ENCODE results near the gene CNPY4.
A peak's percentile ranks its signal among the peaks of the same experiment; 100 is the strongest.

The CNPY4 gene, protein sequence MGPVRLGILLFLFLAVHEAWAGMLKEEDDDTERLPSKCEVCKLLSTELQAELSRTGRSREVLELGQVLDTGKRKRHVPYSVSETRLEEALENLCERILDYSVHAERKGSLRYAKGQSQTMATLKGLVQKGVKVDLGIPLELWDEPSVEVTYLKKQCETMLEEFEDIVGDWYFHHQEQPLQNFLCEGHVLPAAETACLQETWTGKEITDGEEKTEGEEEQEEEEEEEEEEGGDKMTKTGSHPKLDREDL

GRCh38 chr7:100119072-100119969, at the start of gene CNPY4, which contains the start of gene TAF6:
TSS of gene CNPY4 (plus strand) at chr7:100119634. CDS start at chr7:100119745, 111 bp downstream.
TSS of gene TAF6 (minus strand) at chr7:100119358. CDS start at chr7:100114209, 5,149 bp downstream.
- in situ Hi-C loops (cut with HindIII; ENCODE audit: low pct_ligation_motif_present, low sequenced_read_pairs) = no loop called here
- no peak for TF ChIP-seq CTCF (IDR thresholded peaks at IDR 0.05; ENCODE audit: low read depth, low read length, missing control alignments)
- DNase-seq = peak; percentile 92
- Histone ChIP-seq H3K4me3 (ENCODE audit: low read depth, low read length) (peak within 1 kb of the TSS; percentile 91), H3K36me3 (replicated peaks) (no peaks in the 10 kb centered on the region), H3K27ac (peak within 1 kb of the TSS; percentile 98), H3K27me3 (replicated peaks) (no peaks in the 10 kb centered on the region)

DNA sequence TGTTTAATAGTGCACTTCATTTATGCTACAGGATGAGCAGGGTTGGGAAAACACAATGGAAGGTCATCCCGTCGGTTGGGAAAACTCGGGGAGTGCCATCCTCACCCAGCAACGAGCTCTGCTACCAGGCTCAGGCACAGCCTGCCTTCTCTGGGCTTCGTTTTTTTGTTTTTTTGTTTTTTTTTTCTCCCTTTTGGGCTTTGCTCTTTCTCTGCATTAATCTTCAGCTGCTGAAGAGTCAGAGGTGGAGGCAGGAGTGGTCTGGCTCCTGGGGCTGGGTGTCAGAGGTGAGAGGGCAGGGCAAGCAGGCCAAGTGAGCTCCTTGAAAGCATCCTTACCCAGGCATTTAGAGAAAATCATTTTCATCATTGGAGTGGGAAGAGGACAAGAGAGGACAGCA, 49.4 kb upstream of the CNPY4 start:
- no peaks in the 10 kb centered on the region for H3K27me3 ChIP-seq (replicated peaks)
- H3K4me3 ChIP-seq (ENCODE audit: low read depth, low read length) = no peak overlapping the region
- no peak overlapping the region for H3K27ac ChIP-seq
- in situ Hi-C loops (cut with HindIII; ENCODE audit: low pct_ligation_motif_present, low sequenced_read_pairs) = no loop called here
- peaks cover 71% of the 10 kb centered on the region for H3K36me3 ChIP-seq (replicated peaks)
- no peak for DNase-seq
- no peak for TF ChIP-seq CTCF (IDR thresholded peaks at IDR 0.05; ENCODE audit: low read depth, low read length, missing control alignments)

- no peak for DNase-seq
- no peak for TF ChIP-seq CTCF (IDR thresholded peaks at IDR 0.05; ENCODE audit: low read depth, low read length, missing control alignments)
- in situ Hi-C loops (cut with HindIII; ENCODE audit: low pct_ligation_motif_present, low sequenced_read_pairs) = no loop called here
- Histone ChIP-seq H3K36me3 (replicated peaks) (peaks cover 78% of the 10 kb centered on the region), H3K27ac (no peak overlapping the region), H3K4me3 (ENCODE audit: low read depth, low read length) (no peak overlapping the region), H3K27me3 (replicated peaks) (no peaks in the 10 kb centered on the region)
These were observed 48.3 kb upstream of the CNPY4 start for GRCh38 chr7:100071018-100071723.

- Histone ChIP-seq H3K27me3 (replicated peaks) (no peaks in the 10 kb centered on the region), H3K36me3 (replicated peaks) (peaks cover 89% of the 10 kb centered on the region), H3K4me3 (ENCODE audit: low read depth, low read length) (no peak overlapping the region), H3K27ac (no peak overlapping the region)
- DNase-seq = no peak
- in situ Hi-C loops (cut with HindIII; ENCODE audit: low pct_ligation_motif_present, low sequenced_read_pairs) = no loop called here
- no peak for TF ChIP-seq CTCF (IDR thresholded peaks at IDR 0.05; ENCODE audit: low read depth, low read length, missing control alignments)
These were observed 47.0 kb upstream of the CNPY4 start for GRCh38 chr7:100072462-100072861.

DNA sequence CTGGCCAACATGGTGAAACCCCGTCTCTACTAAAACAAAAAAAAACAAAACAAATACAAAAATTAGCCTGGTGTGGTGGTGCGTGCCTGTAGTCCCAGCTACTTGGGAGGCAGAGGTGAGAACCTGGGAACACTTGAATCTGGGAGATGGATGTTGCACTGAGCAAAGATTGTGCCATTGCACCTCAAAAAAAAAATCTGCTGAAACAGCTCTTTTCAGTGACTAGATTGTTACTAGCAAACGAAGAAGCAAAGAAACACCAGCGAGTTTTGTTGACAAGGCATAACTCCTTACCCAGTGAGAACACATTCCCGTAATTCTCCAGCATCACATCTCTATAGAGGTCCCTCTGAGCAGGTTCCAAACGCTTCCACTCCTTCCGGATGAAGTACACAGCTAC, 44.6 kb upstream of the CNPY4 start:
- H3K4me3 ChIP-seq (ENCODE audit: low read depth, low read length) = no peak overlapping the region
- in situ Hi-C loops (cut with HindIII; ENCODE audit: low pct_ligation_motif_present, low sequenced_read_pairs) = loop anchor here (25.0 kb wide), 1 partner anchor 88 kb away; the partner anchor contains the start of gene AZGP1
- TF ChIP-seq CTCF (IDR thresholded peaks at IDR 0.05; ENCODE audit: low read depth, low read length, missing control alignments) = no peak
- H3K27ac ChIP-seq = no peak overlapping the region
- no peak for DNase-seq
- no peaks in the 10 kb centered on the region for H3K27me3 ChIP-seq (replicated peaks)
- peaks cover 84% of the 10 kb centered on the region for H3K36me3 ChIP-seq (replicated peaks)

Data from brain microvascular endothelial cell (primary cell).